GM12878 (cell line): Measurements from ENCODE around the gene CNTNAP5. TPM values are rescaled to one million over a fixed set of nuclear protein-coding genes. Genes with fewer than 3 reads are reported as not detected.

Source experiments
- ATAC-seq: fragments of 200-7000 bp; cut with Tn5 transposase; 3 replicates; pipeline ENCODE4 v1.9.1; 2020; ENCODE audit warnings: mild to moderate bottlenecking, moderate library complexity
- BruUV-seq: library from RNA; stranded (reverse); fragments of 400-500 nt; replicated peaks from 2 replicates; lab custom pipeline; 2021; lab: Mats Ljungman, UMichigan
- CTCF ChIA-PET: fragments of 300-600 bp; sonication (Branson Sonifier 250); formaldehyde crosslinking; extraction: SDS; loops from one replicate; lab custom pipeline; 2021; ENCODE audit warnings: inconsistent platforms; lab: Yijun Ruan, JAX
- POLR2A ChIA-PET: fragments of 350-600 bp; formaldehyde crosslinking; extraction: SDS; loops from one replicate; lab custom pipeline; 2021; ENCODE audit warnings: inconsistent platforms; lab: Charles Lee
- RAD21 ChIA-PET: fragments of 300-600 bp; sonication (Branson Sonifier 250); formaldehyde crosslinking; loops from one replicate; lab custom pipeline; 2023; ENCODE audit warnings: antibody characterized with exemption; ENCODE audit not compliant: unreplicated experiment; lab: Charles Lee
- SMC1A ChIA-PET: fragments of 300-600 bp; sonication (Branson Sonifier 250); formaldehyde crosslinking; loops from one replicate; lab custom pipeline; 2023; ENCODE audit not compliant: unreplicated experiment, uncharacterized antibody; lab: Charles Lee
- DNase-seq: peaks from one replicate; pipeline ENCODE4 v3.0.0-alpha.2; 2011; ENCODE audit warnings: low read depth, low spot score
- FAIRE-seq: peaks from 3 replicates; lab custom pipeline; 2011; peaks lifted over from hg19 to GRCh38; lab: Jason Lieb, UNC
- H2AFZ ChIP-seq: 2 replicates; pipeline ENCODE4 v1.6.0; 2011; ENCODE audit warnings: low read depth, low read length, control low read depth; ENCODE audit not compliant: control insufficient read depth
- H3K27ac ChIP-seq: 2 replicates; pipeline ENCODE4 v1.5.1; 2011; ENCODE audit warnings: control low read depth; ENCODE audit not compliant: control insufficient read depth, insufficient read depth
- H3K27me3 ChIP-seq, 2 experiments: replicated peaks in 1 of 2; 2 replicates each; pipeline versions ENCODE4 v1.6.0 to v1.6.1; 2011; ENCODE audit warnings: low read length in 1 of 2; ENCODE audit not compliant: control insufficient read depth in 2 of 2, insufficient read depth in 2 of 2
- H3K36me3 ChIP-seq, 2 experiments: 2 replicates each; pipeline ENCODE4 v1.5.1; 2011; ENCODE audit warnings: low read length in 1 of 2; ENCODE audit not compliant: control insufficient read depth in 2 of 2, insufficient read depth in 2 of 2
- H3K4me1 ChIP-seq: 2 replicates; pipeline ENCODE4 v1.6.1; 2011; ENCODE audit warnings: mild to moderate bottlenecking, low read length, moderate library complexity, mixed read lengths; ENCODE audit not compliant: control insufficient read depth, insufficient read depth
- H3K4me2 ChIP-seq: 2 replicates; pipeline ENCODE4 v1.6.0; 2011; ENCODE audit warnings: control low read depth; ENCODE audit not compliant: control insufficient read depth, insufficient read depth
- H3K4me3 ChIP-seq: fragments of 200-600 bp; sonication (generic); 2 replicates; pipeline ENCODE4 v1.5.1; 2016
- H3K79me2 ChIP-seq: 2 replicates; pipeline ENCODE4 v1.6.0; 2011; ENCODE audit warnings: low read length; ENCODE audit not compliant: control insufficient read depth, insufficient read depth
- H3K9ac ChIP-seq: 2 replicates; pipeline ENCODE4 v1.8.0; 2011; ENCODE audit warnings: low read length, control low read depth, mixed read lengths; ENCODE audit not compliant: control insufficient read depth, insufficient read depth
- H3K9me3 ChIP-seq: replicated peaks from 3 replicates; pipeline ENCODE4 v1.5.1; 2011; ENCODE audit warnings: mild to moderate bottlenecking, low read length; ENCODE audit not compliant: control insufficient read depth, insufficient read depth
- H4K20me1 ChIP-seq: 2 replicates; pipeline ENCODE4 v1.6.0; 2011; ENCODE audit not compliant: control insufficient read depth, insufficient read depth
- ASH2L ChIP-seq: fragments of 300-600, 200-600 bp; sonication (generic); IDR thresholded peaks from 2 replicates; pipeline ENCODE4 v1.6.1; 2017; ENCODE audit warnings: low read depth, mild to moderate bottlenecking, borderline replicate concordance
- DPF2 ChIP-seq: fragments of 450-650 bp; IDR thresholded peaks from 2 replicates; pipeline ENCODE4 v1.6.1; 2017; ENCODE audit warnings: mild to moderate bottlenecking
- FOS ChIP-seq: IDR thresholded peaks from 3 replicates; pipeline ENCODE4 v1.6.1; 2011; ENCODE audit warnings: borderline replicate concordance; ENCODE audit not compliant: insufficient read length; ENCODE audit errors: extremely low read depth
- GABPA ChIP-seq: IDR thresholded peaks from 2 replicates; pipeline ENCODE4 v1.6.1; 2014; ENCODE audit warnings: antibody characterized with exemption, low read depth, mild to moderate bottlenecking, inconsistent platforms
- GATAD2B ChIP-seq: fragments of 450-650 bp; conservative IDR thresholded peaks from 2 replicates; pipeline ENCODE4 v1.6.1; 2017; ENCODE audit warnings: low read depth, mild to moderate bottlenecking, moderate library complexity
- HDGF ChIP-seq: fragments of 450-650 bp; IDR thresholded peaks from 2 replicates; pipeline ENCODE4 v1.6.1; 2016; ENCODE audit warnings: antibody characterized with exemption
- KAT2A ChIP-seq: conservative IDR thresholded peaks from 2 replicates; pipeline ENCODE4 v1.6.1; 2011; ENCODE audit warnings: low read depth, low read length; ENCODE audit not compliant: control insufficient read depth
- KDM1A ChIP-seq: fragments of 200-600 bp; sonication (generic); IDR thresholded peaks from 2 replicates; pipeline ENCODE4 v1.6.1; 2016; ENCODE audit warnings: borderline replicate concordance
- NR2C2 ChIP-seq: IDR thresholded peaks from 2 replicates; pipeline ENCODE4 v1.6.1; 2011; ENCODE audit warnings: borderline replicate concordance, low read depth; ENCODE audit not compliant: control insufficient read depth, insufficient read length
- RCOR1 ChIP-seq: conservative IDR thresholded peaks from 2 replicates; pipeline ENCODE4 v1.6.1; 2012; ENCODE audit warnings: low read depth, low read length, improper control_type of control experiment
- SRF ChIP-seq, 2 experiments: IDR thresholded peaks; 2 replicates each; pipeline ENCODE4 v1.6.1; 2011; ENCODE audit warnings: low read depth in 2 of 2, low read length in 2 of 2, mild to moderate bottlenecking in 1 of 2, moderate library complexity in 1 of 2
- STAT1 ChIP-seq: fragments of 450-650 bp; conservative IDR thresholded peaks from 2 replicates; pipeline ENCODE4 v1.6.1; 2014; ENCODE audit warnings: antibody characterized with exemption, mild to moderate bottlenecking
- TAF1 ChIP-seq: IDR thresholded peaks from 2 replicates; pipeline ENCODE4 v1.6.1; 2011; ENCODE audit warnings: mild to moderate bottlenecking, low read depth, low read length, borderline replicate concordance
- TCF7 ChIP-seq: IDR thresholded peaks from 2 replicates; pipeline ENCODE4 v1.6.1; 2014; ENCODE audit warnings: antibody characterized with exemption, borderline replicate concordance
- ZNF622 ChIP-seq: fragments of 450-650 bp; IDR thresholded peaks from 2 replicates; pipeline ENCODE4 v1.6.1; 2017; ENCODE audit warnings: mild to moderate bottlenecking, inconsistent platforms
- WGBS: methylation state at CpG from one replicate; pipeline ENCODE4 v1.1.6; 2016; ENCODE audit warnings: low lambda C conversion rate; ENCODE audit not compliant: insufficient replicate concordance, insufficient coverage; ENCODE audit errors: missing lambda C conversion rate; 5-methylcytosine and 5-hydroxymethylcytosine counted together
- in situ Hi-C: fragments of 300-500 bp; cut with MboI; formaldehyde crosslinking; loops from 9 replicates; pipeline ENCODE4 v1.14.3; 2018; ENCODE audit warnings: mixed read lengths
- intact Hi-C: fragments of 100-400 bp; cut with micrococcal nuclease; formaldehyde crosslinking; loops from one replicate; pipeline ENCODE4 v1.14.2; 2022; ENCODE audit not compliant: unreplicated experiment
- polyA plus RNA-seq, 11 experiments: library from polyadenylated mRNA; depleted of rRNA in 4 of 11; unstranded in 6 of 11; stranded (reverse) in 5 of 11; fragments of >200 nt; fragmentation: Nextera tagmentation in 4 of 11; fragmentation: Illumina TruSeq in 1 of 11; extraction: Ambion mirVana in 4 of 11; extraction: Trizol in 1 of 11; gene quantifications; 1 replicate in 1 of 11; 2 replicates in 10 of 11; pipeline versions ENCODE4 v1.2.1 to v1.2.3, GENCODE V29; 2011 to 2016; ENCODE audit warnings: inconsistent platforms in 2 of 11, missing spikeins in 2 of 11, low read depth in 1 of 11
- total RNA-seq, 4 experiments: library from RNA; depleted of rRNA in 3 of 4; stranded (reverse); fragments of >200 nt in 3 of 4; fragmentation: Illumina TruSeq in 1 of 4; extraction: Trizol in 1 of 4; gene quantifications; 2 replicates each; pipeline versions ENCODE4 v1.2.1 to v1.2.3, GENCODE V29; 2013 to 2021
- TF ChIP-seq, protein P1 (sequence below), 3 experiments: IDR thresholded peaks in 2 of 3; conservative IDR thresholded peaks in 1 of 3; 2 replicates each; pipeline ENCODE4 v1.5.1; 2011; ENCODE audit warnings: low read depth in 3 of 3, low read length in 3 of 3, mild to moderate bottlenecking in 3 of 3, control low read depth in 2 of 3, moderate library complexity in 2 of 3, inconsistent platforms in 1 of 3, mixed read lengths in 1 of 3; ENCODE audit not compliant: control insufficient read depth in 2 of 3, insufficient read depth in 1 of 3; ENCODE audit errors: extremely low read depth in 1 of 3
- TF ChIP-seq, protein P2 (sequence below): IDR thresholded peaks from 2 replicates; pipeline ENCODE4 v1.6.1; 2012; ENCODE audit warnings: low read length, inconsistent platforms
- TF ChIP-seq, protein P3 (sequence below): IDR thresholded peaks from 2 replicates; pipeline ENCODE4 v1.6.1; 2012; ENCODE audit warnings: low read depth, low read length, improper control_type of control experiment
- TF ChIP-seq, protein P4 (sequence below): fragments of 450-650 bp; IDR thresholded peaks from 2 replicates; pipeline ENCODE4 v1.6.1; 2017; ENCODE audit warnings: low read depth, mild to moderate bottlenecking, moderate library complexity

CNTNAP5 gene
- total and polyA plus RNA-seq, 10 of the 15 experiments (the other 5 are each of a cell fraction or from before 2014, with no cell fraction given) = not detected

- no peak overlapping the region for H3K4me2 ChIP-seq
- SMC1A ChIA-PET = interaction anchor here (1.0 kb wide), 1 partner anchor 15 kb away, joined by 3 read pairs; no protein-coding TSS in a partner anchor
- no peaks in the 10 kb centered on the region for H3K27me3 ChIP-seq
- TF ChIP-seq, protein P1, sequence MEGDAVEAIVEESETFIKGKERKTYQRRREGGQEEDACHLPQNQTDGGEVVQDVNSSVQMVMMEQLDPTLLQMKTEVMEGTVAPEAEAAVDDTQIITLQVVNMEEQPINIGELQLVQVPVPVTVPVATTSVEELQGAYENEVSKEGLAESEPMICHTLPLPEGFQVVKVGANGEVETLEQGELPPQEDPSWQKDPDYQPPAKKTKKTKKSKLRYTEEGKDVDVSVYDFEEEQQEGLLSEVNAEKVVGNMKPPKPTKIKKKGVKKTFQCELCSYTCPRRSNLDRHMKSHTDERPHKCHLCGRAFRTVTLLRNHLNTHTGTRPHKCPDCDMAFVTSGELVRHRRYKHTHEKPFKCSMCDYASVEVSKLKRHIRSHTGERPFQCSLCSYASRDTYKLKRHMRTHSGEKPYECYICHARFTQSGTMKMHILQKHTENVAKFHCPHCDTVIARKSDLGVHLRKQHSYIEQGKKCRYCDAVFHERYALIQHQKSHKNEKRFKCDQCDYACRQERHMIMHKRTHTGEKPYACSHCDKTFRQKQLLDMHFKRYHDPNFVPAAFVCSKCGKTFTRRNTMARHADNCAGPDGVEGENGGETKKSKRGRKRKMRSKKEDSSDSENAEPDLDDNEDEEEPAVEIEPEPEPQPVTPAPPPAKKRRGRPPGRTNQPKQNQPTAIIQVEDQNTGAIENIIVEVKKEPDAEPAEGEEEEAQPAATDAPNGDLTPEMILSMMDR (IDR thresholded peaks at IDR 0.05 in 2 of 3, conservative IDR thresholded peaks at IDR 0.05 in 1 of 3; ENCODE audit: control insufficient read depth in 2 of 3, extremely low read depth in 1 of 3, insufficient read depth in 1 of 3, low read depth in 3 of 3, low read length in 3 of 3) = no peak
- no peak for TF ChIP-seq TCF7
- no peak for TF ChIP-seq STAT1
- TF ChIP-seq ZNF622 = no peak
- TF ChIP-seq TAF1 = no peak
- no peak for TF ChIP-seq NR2C2
- TF ChIP-seq, protein P2, sequence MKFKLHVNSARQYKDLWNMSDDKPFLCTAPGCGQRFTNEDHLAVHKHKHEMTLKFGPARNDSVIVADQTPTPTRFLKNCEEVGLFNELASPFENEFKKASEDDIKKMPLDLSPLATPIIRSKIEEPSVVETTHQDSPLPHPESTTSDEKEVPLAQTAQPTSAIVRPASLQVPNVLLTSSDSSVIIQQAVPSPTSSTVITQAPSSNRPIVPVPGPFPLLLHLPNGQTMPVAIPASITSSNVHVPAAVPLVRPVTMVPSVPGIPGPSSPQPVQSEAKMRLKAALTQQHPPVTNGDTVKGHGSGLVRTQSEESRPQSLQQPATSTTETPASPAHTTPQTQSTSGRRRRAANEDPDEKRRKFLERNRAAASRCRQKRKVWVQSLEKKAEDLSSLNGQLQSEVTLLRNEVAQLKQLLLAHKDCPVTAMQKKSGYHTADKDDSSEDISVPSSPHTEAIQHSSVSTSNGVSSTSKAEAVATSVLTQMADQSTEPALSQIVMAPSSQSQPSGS = no peak
- no peak for TF ChIP-seq KDM1A
- TF ChIP-seq KAT2A = no peak
- no peak for TF ChIP-seq HDGF
- TF ChIP-seq SRF (IDR thresholded peaks at IDR 0.05; ENCODE audit: low read depth in 2 of 2, low read length in 2 of 2) = no peak
- no peak for TF ChIP-seq GATAD2B
- TF ChIP-seq, protein P3, sequence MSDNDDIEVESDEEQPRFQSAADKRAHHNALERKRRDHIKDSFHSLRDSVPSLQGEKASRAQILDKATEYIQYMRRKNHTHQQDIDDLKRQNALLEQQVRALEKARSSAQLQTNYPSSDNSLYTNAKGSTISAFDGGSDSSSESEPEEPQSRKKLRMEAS = no peak
- no peak for TF ChIP-seq DPF2
- no peak for TF ChIP-seq GABPA
- TF ChIP-seq RCOR1 = no peak
- TF ChIP-seq, protein P4, sequence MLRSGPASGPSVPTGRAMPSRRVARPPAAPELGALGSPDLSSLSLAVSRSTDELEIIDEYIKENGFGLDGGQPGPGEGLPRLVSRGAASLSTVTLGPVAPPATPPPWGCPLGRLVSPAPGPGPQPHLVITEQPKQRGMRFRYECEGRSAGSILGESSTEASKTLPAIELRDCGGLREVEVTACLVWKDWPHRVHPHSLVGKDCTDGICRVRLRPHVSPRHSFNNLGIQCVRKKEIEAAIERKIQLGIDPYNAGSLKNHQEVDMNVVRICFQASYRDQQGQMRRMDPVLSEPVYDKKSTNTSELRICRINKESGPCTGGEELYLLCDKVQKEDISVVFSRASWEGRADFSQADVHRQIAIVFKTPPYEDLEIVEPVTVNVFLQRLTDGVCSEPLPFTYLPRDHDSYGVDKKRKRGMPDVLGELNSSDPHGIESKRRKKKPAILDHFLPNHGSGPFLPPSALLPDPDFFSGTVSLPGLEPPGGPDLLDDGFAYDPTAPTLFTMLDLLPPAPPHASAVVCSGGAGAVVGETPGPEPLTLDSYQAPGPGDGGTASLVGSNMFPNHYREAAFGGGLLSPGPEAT = no peak
- no peak for TF ChIP-seq FOS
- no peak for TF ChIP-seq ASH2L
- no peaks in the 10 kb centered on the region for H3K79me2 ChIP-seq
- RAD21 ChIA-PET = no interaction called here
- in situ Hi-C loops (no loop called here), intact Hi-C loops (no loop called here)
- CTCF ChIA-PET = no interaction called here
- ATAC-seq = no peak
- H4K20me1 ChIP-seq = no peaks in the 10 kb centered on the region
- H3K9me3 ChIP-seq = no peaks in the 10 kb centered on the region
- H3K27ac ChIP-seq = no peak overlapping the region
- FAIRE-seq = no peak
- POLR2A ChIA-PET = no interaction called here
- H3K9ac ChIP-seq = no peak overlapping the region
- no TSS peak for BruUV-seq
- no peaks in the 10 kb centered on the region for H3K4me1 ChIP-seq
- no peak overlapping the region for H3K4me3 ChIP-seq
- no peak overlapping the region for H2AFZ ChIP-seq
- no peaks in the 10 kb centered on the region for H3K36me3 ChIP-seq
- DNase-seq = no peak
- WGBS = 17% methylated on average over 3 of the region's 3 CpGs
Measured at GRCh38 chr2:124822516-124822915, 797.4 kb downstream of the CNTNAP5 start.
